HG02884 (cell line): ENCODE results near the gene NDP.
"Not testable (repeated sequence)": the region's sequence is repeated elsewhere in the genome, so short reads cannot be mapped to it uniquely, and the experiment has no call there.

Experiments used
- ATAC-seq: cut with Tn5 transposase; IDR thresholded peaks from one replicate; pipeline ENCODE4 v1.9.1; 2021; ENCODE audit warnings: mild to moderate bottlenecking, moderate library complexity; ENCODE audit not compliant: unreplicated experiment

Gene NDP

DNA sequence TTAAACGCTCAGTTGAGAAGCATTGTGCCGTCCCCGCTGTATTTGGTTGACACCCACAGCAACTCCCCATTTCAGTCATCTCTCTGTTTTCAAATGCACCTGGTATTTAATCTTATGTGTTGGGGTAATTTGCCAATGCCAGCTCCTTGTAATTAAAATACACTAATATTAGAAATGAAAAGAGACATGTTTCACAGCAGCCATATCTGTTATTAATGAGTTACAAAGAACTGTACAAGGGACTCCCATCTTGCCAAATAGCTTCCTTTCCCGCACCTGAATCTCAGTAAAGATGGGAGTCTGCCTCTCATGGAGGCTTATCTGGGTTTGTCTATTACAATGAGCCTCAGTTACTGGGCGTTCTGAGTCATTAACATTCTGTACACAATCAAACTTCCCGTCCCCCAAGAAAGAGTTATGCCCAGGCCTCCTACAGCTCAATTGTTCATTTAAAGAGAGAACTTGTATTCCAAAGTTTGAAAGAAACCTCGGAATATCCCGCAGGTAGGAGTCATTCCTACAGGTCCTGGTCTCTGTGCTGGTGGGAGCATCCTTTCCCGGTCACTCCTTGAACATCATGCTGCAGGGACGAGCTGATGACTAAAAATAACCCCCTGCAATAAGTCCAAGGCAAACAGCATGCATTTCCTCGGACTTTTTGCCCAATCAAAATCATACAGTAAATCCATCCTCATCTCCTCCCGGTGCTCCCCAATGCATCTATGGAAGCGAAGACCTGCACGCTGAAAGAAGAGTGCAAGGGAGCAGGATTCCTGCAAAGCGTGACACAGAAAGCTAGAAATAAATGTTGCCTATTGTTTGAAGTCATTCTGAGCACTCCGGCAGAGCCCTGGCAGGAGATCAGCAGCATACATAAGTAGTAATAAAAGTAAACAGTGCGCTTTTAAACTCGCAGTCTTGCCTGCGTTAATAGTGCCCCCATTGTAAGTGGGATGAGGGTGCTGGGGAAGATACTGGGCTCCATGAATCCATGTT, 926 bp downstream of the NDP start:
- ATAC-seq = no peak

DNA sequence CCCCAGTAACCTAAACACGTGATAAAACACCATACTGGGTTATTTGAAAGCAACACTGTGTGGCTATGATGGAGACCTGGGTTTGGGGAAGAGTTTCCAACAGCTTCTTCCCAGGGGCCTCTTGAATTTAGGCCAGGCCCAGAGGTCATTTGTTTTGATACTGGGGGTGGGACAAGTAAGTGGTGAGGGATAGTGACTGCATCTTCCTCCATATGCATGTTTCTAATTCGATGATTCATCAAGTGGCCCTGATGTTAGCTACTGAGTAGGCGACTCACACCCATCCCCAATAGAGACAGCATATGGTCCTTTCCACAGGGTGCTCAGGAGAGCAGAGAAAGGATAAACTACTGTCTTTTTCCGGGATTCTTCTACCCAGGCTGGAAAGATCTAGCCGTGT, 2.7 kb downstream of the NDP start:
- no peak for ATAC-seq

DNA sequence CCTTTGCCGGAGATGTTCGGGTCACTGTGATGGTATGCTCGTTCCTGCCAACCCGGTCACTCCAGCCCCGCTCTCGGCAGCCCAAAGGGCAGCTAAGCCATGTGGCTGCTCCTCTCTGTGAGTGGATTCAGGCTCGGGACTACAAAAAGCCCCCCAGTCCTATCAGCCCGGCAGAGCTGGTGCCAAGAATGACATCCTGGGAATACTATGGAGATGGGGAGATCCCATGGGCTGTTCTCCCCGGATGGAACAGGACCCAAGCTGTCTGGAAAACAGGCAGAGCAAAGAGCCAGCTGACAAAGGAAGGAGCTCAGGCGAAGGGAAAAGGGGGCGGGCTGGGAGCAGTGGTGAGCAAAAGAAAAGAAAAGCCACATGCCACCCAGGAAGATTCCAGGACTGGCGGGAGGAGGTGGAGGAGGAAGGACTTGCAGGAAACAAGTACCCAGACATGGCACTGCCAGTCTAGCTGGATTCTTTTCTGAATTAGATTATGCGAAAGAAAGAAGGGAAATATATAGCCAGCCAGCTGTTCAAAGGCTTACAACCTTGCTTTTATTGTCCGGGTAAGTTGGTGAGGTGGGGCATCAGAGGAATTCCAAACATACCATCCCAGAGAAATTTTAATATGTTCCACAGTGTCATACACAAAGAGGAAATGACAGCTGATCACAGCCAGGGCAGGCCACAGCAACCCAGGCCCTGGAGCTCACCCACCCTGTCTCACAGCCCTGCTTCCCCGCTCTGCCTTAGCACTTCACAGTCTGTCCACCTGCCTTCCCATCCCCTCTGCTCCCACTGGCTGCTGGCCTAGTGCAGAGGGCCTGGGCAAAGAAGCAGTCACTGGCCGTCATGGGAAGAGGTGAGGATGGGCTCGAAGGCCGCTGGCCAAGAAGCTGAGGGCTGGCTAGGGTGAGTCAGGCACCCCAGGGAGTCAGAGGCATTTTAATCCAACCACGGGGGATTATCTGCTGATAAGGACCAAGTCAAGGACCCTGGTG, 3.4 kb downstream of the NDP start:
- no peak for ATAC-seq

DNA sequence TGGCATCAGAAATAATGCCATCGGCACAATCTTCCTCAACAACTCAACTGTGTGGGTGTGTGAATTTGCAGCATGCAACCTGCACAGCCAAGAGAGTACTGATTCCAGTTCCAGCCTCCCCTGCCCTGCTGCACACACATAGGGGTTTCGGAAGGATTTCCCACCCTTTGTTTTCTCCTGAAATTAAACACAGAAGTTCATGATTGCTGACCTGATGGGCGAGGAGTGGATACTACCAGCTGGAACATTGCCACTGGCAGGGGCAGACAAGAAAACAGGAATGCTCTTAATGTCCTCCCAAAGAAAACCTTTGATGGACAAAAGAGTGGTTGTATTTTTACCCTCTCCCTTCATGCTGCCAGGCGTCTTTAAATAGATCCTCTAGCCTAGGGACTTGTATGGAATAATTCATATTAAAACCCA, 4.8 kb downstream of the NDP start:
- ATAC-seq = no peak

DNA sequence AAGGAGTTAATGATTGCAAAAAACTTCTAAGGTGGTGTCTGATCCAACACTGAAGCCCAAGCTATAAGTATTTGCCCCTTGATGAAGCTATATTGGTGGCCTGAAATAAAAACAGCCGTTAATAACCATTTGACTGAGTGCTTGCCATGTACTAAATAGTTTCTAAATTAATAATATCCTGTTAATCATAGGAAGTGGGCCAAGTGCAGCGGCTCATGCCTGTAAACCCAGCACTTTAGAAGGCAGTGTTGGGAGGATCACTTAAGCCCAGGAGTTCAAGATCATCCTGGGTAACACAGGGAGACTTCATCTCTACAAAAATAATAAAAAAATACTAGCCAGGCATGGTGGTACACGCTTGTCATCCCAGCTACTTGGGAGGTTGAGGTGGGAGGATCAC, 8.3 kb downstream of the NDP start:
- ATAC-seq = no peak

DNA sequence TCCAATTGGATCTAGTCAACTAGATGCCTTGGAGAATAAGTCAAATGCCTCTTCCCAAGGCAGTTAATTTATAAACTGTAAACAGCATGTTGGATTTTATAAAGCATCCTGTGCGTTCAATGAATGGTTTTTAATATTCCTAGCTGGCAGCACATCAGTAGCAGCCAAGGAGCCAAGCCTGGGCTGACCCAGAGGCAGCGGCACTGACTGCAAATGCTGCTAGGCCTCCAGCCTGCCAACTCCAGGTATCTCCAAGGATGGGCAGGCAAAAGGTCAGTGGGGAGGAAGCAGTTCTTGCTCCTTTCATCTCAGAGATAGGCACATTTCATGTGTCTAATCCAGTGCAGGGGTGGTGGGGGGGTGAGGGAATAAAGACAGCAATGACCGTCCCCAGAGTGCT, 9.5 kb downstream of the NDP start:
- ATAC-seq = no peak

DNA sequence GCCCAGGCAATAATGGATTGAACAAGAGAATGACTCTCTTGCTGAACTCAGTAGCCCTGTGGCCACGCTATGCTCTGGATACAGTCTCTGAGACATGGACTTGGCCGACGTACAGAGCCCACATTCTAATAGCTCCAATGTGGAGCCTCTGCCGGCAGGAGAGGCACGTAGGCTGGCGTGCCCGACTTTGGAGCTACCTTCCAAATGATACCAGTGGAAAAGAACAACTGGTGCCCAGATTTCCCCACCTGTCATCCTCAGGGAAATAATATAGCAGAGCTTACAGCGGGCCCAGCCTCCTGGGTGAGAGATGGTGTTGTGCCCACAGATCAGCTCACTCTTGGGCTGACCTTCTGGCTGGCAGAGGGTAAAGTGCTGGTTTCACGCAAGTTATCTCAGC, 10.6 kb downstream of the NDP start:
- no peak for ATAC-seq

DNA sequence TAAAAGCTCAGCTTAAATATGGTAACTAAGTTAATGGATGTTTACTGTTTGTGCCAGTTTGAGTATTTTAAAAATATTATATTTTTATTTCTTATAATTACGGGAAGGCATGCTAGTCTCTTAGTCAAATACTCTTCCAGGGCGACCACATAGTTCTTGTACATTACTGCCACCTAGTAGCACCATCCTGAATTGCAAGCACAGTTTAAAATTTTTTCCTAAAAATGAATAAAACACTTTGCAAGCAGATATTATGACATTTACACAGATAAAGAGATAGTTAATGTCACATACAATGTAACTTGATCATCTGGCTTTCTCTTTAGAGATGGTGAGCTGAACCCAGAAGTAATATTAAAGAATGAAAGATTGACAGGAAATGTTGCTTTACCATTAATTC, 11.5 kb downstream of the NDP start:
- ATAC-seq = no peak

DNA sequence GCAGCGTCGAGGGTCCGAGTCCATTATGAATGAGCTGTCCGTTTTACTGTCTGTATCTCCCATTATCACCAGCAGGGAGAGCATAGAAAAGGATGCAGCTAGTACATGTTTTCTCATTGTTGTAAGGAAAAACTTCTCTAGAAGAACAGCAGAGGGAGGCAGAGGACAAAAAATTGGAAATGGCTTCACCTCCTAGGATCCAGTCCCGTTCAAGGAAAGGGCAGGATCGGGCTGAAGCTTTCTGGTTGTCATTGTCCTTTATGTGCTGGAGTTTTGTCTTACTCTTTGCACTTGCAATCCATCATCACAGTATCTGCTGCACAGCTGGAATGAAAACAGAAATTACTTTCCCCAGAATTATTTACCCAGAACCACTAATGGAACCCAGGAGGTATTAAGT, 14.7 kb downstream of the NDP start:
- ATAC-seq = peak; percentile 60

DNA sequence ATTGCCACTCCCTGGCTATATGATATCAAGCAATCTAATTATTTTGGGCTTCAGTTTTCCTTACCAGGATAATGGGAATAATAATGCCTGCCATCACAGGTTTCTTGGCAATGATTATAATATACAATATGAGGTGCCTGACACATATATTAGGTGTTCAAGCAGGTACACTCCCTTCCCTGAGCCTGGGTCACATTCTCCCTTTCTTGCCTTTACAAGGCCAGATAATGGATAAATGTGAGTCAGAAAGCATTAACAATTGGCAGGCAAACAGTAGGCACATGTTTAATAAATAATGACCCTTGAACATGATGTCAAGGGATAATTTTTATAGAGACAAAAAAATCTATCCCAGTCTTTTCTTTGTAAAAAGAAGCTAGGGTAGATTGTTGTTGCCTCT, 17.2 kb downstream of the NDP start:
- no peak for ATAC-seq

DNA sequence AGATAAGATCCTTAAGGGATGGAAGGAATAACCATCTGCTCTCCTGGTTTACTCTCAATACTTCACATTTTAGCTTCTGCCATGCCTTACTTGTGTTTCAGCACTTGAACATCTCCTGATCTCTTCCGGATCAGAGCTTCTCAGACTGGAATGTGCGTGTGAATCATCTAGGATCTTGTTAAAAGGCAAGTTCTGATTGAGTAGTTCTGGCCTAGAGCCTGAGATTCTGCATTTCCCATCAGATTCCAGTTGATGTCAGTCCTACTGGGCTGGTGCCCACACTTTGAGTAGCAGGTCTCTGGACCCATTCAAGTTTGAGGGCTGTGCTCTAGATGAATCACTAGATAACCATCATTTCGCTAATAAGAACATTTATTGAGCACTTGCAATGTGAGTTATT, 20.0 kb downstream of the NDP start:
- no peak for ATAC-seq

DNA sequence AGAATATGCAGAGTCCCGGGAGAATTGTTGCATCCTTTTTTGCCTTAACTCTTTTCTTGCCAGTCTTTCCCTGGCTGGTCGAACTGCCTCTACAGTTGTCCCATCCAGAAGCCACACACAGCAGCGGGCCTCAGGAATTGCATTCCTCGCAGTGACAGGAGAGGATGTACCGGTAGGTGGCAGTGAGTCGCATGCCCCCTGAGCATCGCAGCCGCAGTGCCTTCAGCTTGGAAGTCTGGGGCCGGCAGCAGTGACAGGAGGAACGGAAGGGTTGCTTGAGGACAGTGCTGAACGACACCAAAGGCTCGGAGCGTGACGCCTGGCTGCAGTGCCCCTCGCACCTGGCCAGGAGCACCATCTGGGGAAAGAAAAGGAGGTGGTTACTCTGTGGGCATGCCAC, 23.5 kb downstream of the NDP start:
- no peak for ATAC-seq

DNA sequence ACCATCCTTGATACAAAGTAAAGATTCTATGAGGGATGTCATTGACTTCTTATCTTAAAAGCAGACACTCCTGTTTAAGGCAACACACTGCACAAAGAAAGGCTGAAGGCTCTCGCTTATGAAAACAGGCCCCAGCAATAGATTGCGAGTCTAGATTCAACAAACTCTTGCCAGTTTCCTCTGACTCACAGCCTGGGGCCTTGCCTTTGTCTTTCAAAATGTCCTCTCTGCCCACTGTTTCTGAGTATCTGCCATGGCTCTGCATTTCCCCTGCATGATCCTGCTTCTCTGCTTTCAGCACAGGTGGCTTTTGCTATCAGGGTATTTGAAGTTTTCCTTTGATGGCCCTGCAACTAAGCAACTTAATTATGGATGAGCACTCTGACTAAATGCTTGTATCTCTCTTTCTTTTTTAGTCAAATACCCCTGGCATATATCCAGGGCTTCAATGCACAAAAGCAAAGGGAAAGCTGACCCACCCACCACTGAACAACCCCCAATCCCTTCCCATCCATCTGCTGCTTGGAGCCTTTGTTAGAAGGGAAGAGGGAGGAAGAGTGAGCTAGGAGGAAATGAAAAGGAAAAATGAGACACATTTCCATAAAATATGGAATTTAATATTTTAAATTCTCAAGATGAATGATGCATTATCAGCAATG, 32.2 kb downstream of the NDP start:
- no peak for ATAC-seq

DNA sequence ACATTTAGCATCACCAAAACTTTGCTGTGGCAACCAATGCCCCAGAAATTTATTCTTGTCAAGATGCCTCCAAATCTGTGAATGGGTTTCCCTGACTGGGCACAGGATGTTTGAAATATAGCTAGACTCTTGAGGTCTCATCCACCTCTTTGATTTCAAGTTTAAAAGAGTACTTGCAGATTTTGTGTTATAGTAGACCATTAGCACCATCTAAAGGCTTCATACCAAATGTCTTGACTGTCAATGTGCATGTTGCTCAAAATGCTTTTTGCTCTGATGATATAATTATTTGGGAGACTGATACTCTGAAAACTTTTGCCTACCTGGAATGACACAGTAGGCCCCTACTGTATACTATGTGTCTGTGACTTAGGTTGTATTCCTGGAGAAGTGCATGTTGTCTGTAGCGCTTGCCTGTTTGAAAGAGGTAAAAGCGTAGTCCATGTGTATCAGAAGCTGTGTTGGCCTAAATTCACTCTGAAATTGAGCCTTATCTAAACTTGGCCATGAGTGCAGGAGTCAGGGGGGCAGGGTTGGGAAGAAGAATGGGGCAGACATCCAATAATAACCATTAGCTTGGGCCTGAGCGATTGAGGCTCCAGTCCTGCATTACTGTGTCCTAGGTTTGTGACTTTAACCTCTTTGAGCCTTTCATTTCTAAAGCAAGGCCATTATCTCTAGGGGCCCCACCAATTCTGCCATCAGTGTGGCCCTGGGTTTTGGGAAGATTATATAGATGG, 33.8 kb downstream of the NDP start:
- ATAC-seq = no peak

DNA sequence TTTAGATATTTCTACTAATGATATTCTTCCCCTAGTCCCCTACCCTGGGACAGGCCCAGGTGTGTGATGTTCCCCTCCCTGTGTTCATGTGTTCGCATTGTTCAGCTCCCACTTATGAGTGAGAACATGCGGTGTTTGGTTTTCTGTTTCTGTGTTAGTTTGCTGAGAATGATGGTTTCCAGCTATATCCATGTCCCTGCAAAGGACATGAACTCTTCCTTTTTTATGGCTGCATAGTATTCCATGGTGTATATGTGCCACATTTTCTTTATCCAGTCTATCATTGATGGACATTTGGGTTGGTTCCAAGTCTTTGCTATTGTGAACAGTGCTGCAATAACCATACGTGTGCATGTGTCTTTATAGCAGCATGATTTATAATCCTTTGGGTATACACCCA, 51.2 kb downstream of the NDP start:
- not testable (repeated sequence) for ATAC-seq

DNA sequence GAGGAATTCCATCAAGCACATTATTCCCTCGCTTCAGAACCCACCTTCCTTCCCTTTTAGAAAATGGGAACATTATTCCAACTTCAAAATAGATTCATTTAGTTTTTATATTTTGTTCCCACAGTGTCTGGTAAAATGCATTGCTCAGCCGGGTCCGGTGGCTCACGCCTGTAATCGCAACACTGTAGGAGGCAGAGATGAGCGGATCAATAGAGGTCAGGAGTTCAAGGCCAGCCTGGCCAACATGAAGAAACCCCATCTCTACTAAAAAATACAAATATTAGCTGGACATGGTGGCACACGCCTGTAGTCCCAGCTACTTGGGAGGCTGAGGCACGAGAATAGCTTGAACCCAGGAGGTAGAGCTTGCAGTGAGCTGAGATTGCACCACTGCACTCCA, 62.4 kb downstream of the NDP start:
- ATAC-seq = not testable (repeated sequence)

DNA sequence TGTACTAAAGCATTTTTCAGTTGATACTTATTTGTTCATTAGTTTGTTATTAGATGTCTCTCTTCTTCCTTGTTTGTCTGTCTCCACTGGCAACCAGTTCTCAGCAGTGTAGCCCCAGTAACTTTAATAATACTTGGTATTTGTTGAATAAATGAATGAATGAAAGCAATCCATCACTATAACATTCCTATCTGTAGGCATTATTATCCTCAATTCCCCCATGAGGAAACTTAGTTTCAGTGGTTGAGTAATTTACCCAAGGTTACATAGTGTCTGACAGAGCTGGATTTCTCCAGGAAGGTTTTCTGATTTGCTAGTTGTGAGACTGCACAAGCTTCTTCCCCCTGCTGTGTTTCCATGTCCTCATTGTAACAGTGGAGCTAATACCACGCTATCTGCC, 63.2 kb downstream of the NDP start:
- ATAC-seq = no peak

DNA sequence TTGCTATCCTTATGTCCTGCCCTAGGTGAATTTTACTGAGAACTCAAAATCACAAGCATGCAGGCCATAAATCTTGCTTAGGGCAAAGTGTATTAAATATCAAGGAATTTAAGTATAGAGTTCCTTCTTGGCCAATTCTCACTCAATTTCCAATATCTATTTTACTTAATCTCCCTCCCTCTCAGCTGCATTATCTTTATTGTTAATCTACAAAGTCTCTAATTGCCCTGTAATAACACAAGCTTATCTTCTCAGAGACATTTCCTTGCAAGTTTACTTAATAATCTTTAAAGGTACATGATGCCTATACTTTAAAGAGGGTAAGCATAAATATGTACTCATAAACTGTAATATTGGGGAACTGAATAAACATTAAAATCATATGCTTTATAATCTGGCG, 64.0 kb downstream of the NDP start:
- no peak for ATAC-seq

DNA sequence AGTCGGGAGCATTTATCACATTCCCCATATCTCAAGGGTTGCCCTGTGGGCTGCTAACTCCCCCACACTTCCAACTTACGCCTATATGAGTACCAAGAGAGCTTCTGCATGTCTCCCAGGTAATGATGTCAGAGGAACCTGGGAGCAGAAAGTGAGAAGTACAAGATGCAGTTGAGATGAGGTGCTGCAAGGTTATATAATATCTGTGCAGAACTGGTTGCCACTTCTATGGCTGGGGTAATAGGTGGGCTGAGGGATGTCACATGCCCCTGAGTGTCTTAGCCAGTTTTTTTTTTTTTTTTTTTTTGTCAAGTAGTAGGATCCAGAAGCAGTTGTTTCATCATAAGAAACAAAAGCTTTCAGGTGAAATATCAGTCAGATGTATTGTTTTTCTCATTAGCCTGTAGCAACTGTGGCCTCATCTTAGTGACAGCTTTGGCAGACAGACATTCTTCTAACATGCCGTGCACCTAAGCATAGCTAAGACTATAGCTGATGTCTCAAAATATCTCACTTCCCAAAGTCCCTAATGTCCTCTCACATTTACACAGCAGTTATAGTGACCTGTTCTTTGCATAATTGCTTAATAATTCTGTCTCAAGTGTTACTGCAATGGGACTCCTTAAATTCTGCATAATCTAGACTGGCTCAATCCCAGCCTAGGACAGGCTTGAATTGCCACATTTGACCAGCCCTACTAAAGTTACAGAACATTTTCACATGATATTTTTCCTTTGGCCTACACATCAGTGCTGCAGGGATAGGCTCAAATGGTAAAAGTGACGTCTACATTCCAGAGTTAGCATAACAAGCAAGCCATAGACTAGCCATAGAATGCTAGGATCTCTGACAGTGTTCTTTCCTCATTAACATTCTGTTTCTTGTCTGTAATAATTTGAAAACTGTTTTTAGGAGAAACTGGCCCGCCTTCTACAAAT, 73.0 kb downstream of the NDP start:
- no peak for ATAC-seq
